Right renal cortex interstitium (tissue), 3 donors: ENCODE results near the gene ACTL10. TPM values are rescaled to one million over a fixed set of nuclear protein-coding genes. Genes with fewer than 3 reads are reported as not detected.
A peak's percentile ranks its signal among the peaks of the same experiment; 100 is the strongest.

ENCODE experiments used
- DNase-seq, 3 donors: peaks; one replicate each; pipeline ENCODE4 v3.0.0-alpha.2; 2013; ENCODE audit warnings: low read depth in 3 of 3, low spot score in 2 of 3
- polyA plus RNA-seq, 3 donors: library from polyadenylated mRNA; unstranded; fragments of 120-200 nt; gene quantifications; one replicate each; pipeline ENCODE4 v1.2.1, GENCODE V29; 2013; ENCODE audit not compliant: insufficient read length in 3 of 3

Gene ACTL10
- polyA plus RNA-seq, 3 donors = 0.25 to 0.48 (median 0.29) TPM

DNA sequence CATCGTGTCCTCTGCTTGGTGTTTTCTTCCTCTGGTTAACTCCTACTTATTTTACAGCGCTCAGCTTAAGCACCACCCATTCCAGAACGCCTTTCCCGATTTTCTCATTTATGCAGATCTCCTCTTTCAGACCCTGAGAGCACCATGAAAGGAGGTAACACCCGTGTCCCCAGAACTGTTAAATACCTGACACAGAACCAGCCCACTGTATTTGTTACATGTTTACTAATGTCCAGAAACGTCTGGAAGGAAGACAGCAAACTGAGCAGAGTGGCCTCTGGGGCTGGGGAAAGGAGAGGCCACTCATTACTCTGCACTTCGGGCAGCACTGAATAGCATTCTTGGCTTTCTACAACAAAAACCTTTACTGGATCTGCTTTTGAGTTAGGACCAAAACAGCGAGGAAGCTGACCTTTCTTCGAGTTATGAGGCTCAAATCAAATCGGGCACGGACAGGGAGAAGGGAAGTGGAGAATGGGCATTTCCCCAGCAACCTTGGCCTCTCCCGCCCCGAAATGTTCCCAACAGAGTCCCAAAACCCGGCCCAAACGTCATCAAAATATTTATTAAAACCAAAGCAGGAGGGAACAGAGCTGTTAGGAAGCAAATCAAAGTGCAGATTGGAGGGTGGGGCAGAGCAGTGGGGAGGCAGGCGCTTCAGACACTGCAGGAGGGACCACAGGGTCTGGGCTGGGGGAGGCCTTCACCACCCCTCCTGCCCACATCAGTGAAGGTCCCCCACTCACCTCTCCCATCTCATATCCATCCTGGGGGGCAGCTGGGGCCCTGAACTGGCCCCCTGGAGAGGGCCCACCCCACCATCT, 8.6 kb downstream of the ACTL10 start:
- DNase-seq = no peak

DNA sequence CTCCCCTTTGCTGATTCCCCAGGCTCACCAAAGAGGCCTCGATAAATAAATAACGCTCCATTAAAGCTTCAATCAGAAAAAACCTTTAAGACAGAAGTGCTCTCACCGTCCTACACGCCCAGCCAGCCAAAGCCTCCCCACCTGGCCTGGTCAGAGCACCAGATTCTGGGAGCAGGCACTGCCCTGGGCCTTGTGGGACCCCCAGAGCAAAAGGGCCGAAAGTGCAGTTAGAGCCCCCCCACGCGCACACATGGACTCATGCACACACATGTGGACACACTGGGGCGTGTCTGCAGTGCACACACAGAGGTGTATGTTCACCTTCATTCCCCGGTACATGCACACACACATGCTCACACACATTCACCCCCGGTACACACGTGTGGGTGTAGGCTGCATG, 9.4 kb downstream of the ACTL10 start:
- DNase-seq = no peak

DNA sequence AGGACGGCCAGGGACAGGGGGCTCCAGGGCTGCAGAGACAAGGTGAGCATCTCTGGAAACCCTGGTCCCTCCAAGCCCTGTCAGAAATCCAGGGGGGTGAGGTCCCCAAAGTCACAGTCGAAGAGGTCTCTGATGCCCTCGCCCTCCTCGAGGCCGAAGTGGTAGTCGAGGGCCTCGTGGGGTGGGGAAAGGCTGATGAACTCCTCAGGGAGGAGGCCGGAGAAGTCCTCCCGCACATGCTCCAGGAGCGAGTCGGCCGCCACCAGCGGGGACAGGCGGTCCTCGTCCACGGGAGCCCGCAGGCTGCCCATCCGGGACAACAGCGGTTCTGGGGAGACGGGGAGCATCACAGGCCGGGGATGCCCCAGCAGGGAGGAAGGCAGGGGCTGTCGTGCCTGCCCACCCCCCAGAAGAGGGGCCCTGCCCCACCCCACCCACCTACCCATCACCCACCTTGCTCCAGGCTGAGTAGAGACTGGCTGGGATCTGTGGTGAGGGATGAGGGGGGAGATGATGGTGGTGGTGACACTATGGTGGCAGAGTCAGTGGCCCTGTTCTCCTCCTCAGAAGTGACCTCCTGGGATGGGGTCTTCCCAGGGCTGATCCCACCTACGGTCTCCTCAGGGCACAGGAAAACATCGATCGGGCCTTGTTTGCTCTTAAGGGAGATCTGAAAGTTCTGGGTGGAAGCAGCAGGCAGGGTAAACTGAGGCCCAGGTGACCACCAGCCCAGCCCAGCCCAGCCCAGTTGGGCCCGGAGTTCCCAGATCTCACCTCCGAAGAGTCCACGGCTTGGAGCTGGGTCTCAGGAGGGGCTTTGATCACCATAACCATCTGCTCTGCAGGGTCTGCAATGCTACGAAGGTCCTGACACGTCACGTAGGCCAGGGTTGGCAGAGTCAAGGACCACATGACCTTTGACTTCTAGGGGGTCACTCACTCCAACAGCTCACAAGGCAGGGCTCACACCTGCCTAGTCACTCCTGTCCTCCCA, 10.2 kb downstream of the ACTL10 start:
- no peak for DNase-seq

DNA sequence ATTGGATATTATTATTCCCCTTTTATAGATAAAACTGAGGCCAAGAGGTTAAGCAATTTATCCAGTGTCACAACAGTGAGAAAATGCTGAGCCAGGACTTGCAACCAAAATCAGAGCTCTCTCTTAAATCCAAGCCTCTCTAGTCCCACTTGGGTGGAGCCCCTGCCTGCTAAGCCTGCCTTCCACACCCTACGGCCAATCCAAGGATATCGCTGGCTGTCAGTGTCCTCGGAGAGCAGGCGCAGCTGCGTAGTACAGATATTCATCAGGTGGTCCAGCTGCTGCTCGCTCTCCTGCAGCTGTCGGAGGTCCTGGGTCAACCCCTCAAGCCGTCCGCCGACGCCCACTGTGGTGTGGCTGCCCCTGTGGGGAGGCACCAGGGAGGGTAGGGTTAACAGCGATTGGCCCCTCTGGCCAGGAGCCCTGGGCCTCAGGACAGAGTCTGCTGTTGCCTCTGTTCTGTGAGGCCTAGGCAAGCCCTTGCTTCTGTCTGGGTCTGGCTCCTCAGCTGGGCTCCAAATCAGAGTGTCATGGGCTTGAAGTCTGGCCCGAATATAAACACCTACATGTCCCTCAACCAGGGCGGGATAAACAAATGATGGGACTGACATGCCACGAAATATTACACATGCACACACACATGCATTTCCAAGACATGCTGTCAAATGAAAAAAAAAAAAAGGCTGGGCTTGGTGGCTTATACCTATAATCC, 11.4 kb downstream of the ACTL10 start:
- DNase-seq = no peak

DNA sequence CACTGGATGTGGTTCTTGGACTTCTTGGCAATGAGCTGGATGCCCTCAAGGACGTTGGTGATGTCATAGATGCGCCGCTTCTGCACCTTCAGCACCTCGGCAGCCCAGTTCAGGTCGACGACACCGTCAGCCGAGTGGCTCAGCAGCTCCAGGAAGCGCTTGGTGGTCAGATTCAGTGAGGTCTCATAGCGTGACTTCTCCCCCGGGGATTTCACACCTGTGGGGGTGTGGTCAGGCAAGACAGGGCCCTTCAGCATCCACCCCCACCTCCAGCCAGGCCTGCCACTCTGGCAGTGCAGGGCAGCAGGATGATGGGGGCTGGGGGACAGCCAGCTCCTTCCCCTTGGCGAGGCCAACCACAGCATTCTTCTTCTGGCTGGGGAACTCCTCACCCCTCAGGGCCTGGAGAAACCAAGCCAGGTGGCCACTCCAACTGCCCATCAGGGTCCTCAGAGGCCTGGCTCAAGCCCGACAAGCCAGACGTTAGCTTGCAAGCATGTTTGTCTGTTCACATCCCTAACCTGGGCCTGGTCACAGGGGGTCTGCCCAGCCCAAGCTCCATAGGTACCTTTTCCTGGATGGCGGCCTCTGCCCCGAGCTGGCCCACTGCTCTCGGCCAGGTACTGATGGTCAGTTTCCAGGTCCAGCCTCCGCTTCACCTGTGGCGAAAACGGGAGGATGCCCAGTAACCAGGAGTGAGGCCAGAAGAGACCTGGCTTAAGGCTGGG, 13.2 kb downstream of the ACTL10 start:
- DNase-seq = no peak

DNA sequence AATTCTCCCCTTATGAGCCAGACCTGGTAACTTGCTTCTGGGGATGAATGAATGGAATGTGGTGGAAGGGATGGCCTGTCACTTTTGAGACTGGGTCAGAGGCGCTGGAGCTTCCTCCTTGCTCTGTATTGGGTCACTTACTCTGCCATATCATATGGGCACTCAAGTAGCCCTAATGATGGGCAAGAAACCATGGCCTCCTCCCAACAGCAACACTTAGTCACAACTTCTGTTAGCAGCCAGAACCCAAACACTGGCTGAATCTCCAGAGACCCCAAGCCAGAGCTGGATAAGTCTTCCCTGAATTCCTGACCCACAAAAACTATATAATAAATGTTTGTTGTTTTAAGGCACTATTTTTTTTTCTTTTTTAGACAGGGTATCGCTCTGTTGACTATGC, 13.9 kb downstream of the ACTL10 start:
- no peak for DNase-seq

DNA sequence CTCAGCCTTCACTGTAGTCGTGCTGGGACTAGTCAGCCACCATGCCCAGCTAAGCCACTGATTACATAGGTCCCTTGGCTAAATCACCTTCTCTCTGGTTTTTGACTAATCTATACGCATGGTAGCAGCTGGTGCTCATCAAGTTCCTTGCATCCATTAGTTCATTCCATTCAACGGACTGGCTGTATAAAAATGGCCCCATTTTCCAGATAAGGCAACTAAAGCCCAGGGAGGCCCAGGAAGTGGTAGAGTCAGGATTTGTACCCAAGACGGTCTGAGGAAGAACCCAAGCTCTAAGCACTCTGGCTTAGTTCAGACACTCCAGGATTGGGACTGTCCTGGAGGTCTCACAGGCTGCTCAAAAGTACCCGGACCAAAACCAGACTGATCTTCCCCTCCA, 14.5 kb downstream of the ACTL10 start:
- DNase-seq = no peak

DNA sequence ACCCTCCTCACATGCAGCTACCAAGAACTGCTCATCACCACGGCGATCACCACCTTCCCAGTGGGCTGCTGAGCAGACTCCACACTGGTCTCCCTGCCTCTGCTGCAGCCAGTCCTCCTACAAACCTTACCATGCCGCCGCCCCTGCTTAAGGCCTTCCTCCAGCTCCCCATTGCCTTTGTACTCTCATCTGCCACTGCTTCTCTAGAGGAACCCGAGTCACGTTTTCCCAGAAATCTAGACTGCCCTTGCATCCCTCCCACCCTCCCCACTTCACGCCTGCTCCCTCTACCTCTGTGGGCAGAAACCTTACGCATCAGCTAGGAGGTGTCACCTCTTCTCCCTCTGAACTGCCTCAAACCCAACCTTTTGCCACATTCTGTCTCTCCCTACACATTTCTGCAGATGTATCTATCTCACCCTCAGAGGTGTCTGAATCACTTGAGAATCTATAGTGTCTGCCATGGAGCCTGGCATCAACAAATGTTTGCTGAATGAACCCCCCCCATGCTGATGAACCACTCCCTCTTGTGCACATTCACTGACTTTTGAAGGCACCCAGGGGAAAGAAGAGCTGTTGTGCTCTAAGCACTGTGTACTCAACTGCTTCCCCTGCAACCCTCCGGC, 15.1 kb downstream of the ACTL10 start:
- DNase-seq = no peak

DNA sequence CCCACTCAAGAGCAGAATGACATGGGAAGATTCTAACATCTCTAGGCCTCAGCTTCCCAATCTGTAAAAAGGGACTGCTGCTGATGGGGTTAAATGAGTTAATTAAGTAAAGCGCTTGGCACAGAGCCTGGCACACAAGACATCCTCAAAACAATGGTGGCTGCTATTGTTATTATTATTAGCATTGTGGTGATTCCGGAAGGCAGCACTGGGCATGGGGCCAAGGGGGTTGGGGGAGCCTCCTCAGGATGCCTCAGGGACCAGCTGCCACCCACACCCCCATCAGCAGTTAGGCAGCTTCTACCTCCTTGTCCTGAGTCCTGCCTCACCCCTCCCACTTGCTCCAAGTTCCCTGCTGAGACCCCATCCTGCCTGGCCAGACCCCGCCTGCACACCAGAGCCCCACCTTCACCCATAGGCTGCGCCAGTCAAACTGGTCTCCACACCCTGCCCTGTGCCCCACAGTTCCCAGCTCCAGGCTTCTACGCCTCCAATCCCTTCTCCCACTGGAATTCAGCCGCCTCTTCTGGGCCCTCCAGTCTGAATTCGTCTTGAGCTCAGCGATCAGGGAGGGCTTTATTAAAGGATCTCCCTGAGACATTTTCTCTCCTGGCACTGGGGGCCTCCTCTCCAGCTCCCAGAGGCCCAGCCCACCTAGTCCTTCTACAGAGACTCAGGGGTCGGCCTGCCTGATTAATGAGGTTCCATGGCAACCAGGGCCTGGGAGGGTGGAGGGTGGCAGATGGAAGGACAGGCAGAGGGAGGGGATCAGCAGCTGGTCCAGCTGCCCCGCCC, 18.0 kb downstream of the ACTL10 start:
- no peak for DNase-seq

DNA sequence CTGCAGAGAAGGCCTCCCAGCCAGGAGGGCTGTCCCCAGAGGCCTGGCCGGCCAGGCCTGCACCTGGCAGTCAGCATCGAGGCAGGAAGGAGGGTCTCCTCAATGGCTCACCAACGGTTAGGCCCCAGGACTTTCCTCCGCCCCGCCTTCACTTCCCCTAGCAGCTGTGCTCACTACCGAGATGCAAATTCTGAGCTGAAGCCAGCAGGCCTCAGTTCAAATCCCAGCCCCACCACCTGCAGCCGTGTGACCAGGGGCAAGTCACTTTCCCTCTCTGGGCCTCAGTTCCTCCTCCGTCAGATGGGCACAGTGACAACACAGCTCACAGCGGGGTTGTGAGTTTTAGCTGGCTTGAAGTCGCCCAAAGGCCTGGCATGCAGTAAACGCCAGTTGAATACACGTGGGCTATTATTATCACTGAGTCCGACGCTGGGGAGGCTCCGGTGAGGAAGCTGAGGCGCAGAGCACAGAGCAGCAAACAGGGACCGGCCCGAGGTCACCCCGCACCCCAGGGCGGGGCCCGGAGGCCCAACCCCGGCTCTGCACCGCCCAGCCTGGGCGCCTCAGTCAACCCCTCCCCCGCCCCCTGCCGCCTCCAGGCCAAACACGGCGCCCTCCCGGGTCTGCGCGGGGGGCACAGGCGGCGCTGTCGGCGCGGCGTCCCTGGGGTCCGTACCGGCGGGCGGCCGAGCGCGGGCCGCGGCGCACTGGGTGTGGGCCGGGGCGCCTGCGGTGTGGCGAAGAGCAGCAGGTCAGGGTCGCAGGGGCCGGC, 18.8 kb downstream of the ACTL10 start:
- DNase-seq = no peak

DNA sequence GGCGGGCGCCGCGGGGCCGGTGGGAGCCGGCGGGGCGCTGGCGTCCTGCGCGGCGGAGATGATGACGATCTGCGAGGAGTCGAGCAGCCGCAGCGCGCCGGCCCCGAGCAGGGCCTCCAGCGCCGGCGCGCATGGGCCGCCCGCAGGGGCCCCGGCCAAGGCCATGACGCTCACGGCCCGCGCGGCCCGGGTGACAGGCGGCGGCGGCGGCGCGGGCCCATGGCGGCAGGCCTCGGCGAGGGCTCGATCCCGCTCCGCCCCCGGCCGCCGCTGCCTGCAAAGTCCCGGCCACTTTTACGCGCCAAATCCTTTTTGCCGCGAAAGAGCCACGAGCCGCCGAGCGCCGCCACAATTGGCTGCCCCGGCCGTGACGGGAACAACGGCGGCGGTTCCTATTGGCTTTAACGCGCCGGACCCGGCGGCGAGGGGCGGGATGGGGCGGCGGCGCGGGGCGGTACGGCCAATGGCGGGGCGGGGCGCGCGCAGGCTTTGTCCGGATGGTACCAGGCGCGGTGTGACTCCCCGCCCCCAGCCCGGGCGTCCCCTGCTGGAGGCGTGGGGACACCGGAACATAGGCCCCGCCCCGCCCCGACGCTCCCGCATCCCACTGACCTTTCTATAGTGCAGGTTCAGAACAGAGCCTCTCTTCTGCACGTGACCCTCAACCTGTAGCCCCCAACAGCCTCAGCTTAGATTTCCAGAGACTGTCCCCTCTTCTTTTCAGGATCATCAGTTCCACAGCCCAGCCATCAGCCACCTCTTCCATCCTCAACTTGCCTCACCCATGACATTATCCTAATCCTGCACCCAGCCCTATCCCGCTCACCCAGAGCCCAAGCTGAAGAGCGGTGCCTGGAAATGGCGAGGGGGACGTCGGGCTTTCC, 19.6 kb downstream of the ACTL10 start, which contains the start of gene E2F1:
Gene E2F1, minus strand, starts transcription at position 286 of the 884 bp plus-strand sequence. Its CDS starts 121 bp downstream, at position 165.
- peak in 2 of 3 donors; percentile 83 to 85 for DNase-seq

DNA sequence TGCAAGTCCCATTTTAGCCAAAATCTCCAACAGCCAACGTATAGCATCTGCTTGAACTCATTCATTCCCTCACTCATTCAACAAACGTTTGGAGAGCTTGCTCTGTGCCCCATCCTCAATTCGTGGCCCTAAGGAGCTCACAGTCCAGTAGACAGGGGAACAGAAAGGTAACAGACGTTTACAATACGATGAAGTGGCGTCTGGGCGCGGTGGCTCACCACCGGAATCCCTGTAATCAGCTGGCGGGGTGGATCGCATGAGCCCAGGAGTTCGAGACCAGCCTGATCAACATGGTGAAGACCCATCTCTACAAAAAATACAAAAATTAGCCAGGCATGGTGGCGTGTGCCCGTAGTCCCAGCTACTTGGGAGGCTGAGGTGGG, 20.2 kb downstream of the ACTL10 start:
- DNase-seq = no peak

DNA sequence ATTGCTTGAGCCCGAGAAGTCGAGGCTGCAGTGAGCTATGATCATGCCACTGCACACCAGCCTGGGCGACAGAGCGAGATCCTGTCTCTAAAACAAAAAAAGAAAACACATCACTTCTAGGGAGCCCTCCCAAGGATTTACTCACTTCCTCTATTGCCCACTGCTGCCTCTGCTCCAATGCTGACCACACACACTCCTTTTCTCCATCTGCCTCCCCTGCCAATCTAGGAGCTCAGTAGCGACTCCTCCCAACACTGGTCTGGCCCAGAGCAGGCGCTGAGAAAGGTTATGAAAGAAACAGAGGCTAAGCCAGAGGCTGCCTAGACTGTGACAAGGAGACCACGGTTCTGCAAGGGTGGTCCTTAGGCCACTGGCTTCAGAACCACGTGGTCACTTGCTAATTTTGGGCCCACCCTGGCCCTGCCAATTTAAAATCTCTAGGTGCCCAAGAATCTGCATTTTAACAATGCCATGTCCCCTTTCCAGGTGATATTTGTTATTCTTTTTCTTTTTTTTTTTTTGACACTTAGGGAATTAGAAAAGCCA, 20.7 kb downstream of the ACTL10 start:
- DNase-seq = no peak

DNA sequence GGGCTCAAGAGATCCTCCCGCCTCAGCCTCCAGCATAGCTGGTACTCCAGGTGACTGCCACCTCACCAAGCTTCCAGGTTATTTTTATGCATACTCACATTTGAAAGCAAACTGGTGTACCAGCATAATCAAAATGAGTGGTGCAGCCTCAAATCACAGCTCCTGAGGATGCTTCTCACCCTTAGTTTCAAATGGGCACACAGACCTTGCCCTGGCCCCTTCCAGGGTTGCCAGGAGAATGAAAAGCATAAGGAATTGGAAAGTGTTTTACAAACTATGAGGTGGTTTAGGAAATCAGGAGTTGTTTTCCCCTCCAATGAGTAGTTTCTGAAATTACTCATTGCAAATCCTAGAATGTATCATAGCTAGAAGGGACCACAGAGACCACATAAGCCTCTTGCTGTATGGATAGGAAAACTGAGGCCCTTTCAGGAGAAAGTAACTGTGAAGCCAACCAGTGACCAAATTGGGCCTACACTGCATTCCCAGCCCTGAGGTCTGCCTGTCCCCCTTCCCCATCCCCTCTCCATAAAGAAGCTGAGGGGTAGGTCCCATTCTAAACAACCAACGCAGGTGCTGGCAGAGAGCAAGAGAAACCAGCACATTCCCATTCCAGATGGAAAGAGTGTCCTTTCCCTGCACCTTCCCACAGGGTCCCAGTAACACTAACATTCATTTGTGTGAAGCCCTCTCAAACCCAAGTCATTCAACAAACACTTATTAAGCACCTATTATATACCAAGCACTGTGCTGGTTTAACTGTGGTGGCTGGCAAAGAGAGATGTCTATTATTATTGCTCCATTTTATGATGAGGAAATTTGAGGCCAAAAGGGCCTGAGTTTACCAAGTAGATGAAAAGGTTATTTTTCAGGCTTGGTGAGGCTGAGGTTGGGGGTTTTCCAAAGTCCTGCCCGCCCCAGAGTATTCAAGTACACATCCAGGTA, 21.5 kb downstream of the ACTL10 start:
- no peak for DNase-seq

DNA sequence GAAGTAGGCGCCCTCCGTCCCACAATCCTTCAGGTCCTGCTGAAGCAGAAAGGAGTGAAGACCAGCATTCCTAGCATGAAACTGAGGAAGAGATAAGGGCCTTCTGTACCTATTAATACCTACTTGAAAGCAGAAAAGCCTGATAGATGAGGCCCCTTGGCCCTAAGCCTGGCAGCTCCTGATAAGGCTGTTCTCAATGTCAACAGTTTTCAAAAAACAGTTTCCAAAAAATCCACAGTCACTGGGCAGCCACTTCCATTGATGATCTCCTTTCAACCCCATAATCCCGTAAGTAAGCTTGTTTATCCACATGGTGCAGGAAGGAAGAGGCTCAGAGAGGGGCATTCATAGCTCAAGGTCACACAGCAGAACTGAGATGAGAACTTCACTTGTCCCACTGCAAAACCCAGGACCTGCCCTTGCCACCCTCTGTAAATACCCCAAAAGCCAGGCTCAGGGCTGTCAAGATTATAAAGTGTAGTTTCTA, 22.2 kb downstream of the ACTL10 start:
- no peak for DNase-seq

DNA sequence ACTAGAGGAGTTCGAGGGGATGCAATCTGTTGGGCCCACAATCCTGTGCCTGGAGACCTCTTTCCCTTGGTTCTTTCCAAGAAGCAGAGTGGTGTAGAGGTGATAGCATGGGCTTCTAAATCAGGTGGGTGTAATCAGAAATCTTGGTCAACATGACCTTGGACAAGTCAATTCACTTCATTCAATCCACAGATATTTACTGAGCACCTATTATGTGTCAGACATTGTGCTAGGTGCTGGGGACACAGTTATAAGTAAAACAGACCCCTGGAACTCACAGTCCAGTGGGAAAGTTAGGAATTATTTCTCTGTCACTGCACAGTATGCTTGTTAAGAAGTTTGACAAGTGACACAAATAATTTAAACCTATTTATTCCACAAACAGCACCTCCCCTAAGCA, 22.8 kb downstream of the ACTL10 start:
- DNase-seq = no peak
